ENCODE data around the gene MAGI2.

DNA sequence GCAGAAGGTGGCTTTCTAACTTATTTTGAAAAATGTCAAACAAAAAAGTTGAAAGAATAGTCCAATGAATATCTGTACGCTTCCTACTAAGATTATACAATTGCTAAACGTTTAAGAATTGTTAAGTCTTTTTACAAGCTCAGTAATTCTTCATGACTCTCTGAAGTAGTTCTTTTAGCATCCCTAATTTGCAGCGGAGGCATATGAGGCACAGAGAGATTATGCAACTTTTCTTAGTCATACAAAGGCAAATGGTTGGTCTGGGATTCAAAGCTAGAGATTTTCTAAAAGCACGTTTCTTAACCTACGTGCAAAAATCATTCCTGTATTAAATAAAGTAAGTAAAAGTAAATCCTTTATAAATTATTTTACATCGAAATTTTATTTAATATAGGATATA lies 254.2 kb downstream of the MAGI2 start:
- TF ChIP-seq CTCF (IDR thresholded peaks at IDR 0.05) (no peak), POLR2AphosphoS5 (IDR thresholded peaks at IDR 0.05) (no peak), POLR2A (IDR thresholded peaks at IDR 0.05) (no peak)

Data from breast epithelium (tissue), 3 donors.